Activated CD4-positive, alpha-beta T cell treated with anti-CD3 and anti-CD28 coated beads for 24 hours (primary cell): Measurements from ENCODE around the gene ALDOC.
"Not testable (repeated sequence)": the region's sequence is repeated elsewhere in the genome, so short reads cannot be mapped to it uniquely, and the experiment has no call there.

Experiments used
- DNase-seq, 2 donors: peaks; one replicate each; pipeline ENCODE4 v3.0.0-alpha.2; 2020; ENCODE audit warnings: low read depth in 2 of 2

The ALDOC gene

GRCh38 chr17:28582513-28582912 is 5.8 kb upstream of the ALDOC start:
- DNase-seq, result no peak

- DNase-seq, result no peak
Measured at GRCh38 chr17:28580959-28581358, 4.3 kb upstream of the ALDOC start.

- DNase-seq, result no peak
Measured at GRCh38 chr17:28579526-28579925, 2.8 kb upstream of the ALDOC start.

GRCh38 chr17:28578246-28579195 is 1.8 kb upstream of the ALDOC start:
- no peak for DNase-seq

- DNase-seq, result no peak
Measured at GRCh38 chr17:28577466-28577824, 750 bp upstream of the ALDOC start.

GRCh38 chr17:28576016-28576415 is 679 bp downstream of the ALDOC start:
- not testable (repeated sequence) for DNase-seq

- no peak for DNase-seq
Measured at GRCh38 chr17:28575126-28575795, 1.4 kb downstream of the ALDOC start.

- no peak for DNase-seq
Measured at GRCh38 chr17:28574526-28574925, 2.2 kb downstream of the ALDOC start.

GRCh38 chr17:28573966-28574480 is 2.7 kb downstream of the ALDOC start:
- DNase-seq, result no peak

- DNase-seq, result no peak
Measured at GRCh38 chr17:28573521-28573920, 3.2 kb downstream of the ALDOC start.

GRCh38 chr17:28573040-28573380 is 3.7 kb downstream of the ALDOC start:
- DNase-seq, result no peak

GRCh38 chr17:28572259-28573039 is 4.2 kb downstream of the ALDOC start:
- no peak for DNase-seq

- peak; percentile 89 to 93 for DNase-seq
Measured at GRCh38 chr17:28571361-28572122, 5.2 kb downstream of the ALDOC start, which contains the start of gene PIGS. Gene PIGS (minus strand): TSS chr17:28571524. CDS start chr17:28571496, 28 bp downstream.

GRCh38 chr17:28570716-28571360 is 5.9 kb downstream of the ALDOC start:
- no peak for DNase-seq

GRCh38 chr17:28569446-28569845 is 7.2 kb downstream of the ALDOC start:
- no peak for DNase-seq

- no peak for DNase-seq
Measured at GRCh38 chr17:28567604-28568003, 9.1 kb downstream of the ALDOC start.

GRCh38 chr17:28563475-28563874 is 13.2 kb downstream of the ALDOC start:
- DNase-seq, result no peak

- DNase-seq, result no peak
Measured at GRCh38 chr17:28555022-28555421, 21.7 kb downstream of the ALDOC start.

GRCh38 chr17:28554565-28554964 is 22.1 kb downstream of the ALDOC start:
- DNase-seq, result no peak

GRCh38 chr17:28553000-28553505 is 23.6 kb downstream of the ALDOC start:
- no peak for DNase-seq
